ENCODE results near the gene TMOD3. TPM values are rescaled to one million over a fixed set of nuclear protein-coding genes. Genes with fewer than 3 reads are reported as not detected.

Gene TMOD3
- total RNA-seq, 2 experiments from 2014 or later: 53.6 to 59.2 TPM

- intact Hi-C loops (cut with micrococcal nuclease): no loop called here
- no peak overlapping the region for H3K4me3 Mint-ChIP-seq
- no peaks in the 10 kb centered on the region for H3K9me3 Mint-ChIP-seq
- no peaks in the 10 kb centered on the region for H3K27me3 Mint-ChIP-seq
- no peak overlapping the region for H3K27ac Mint-ChIP-seq
- ChIA-PET CTCF (no interaction called here), POLR2A (no interaction called here)
- TF ChIP-seq CTCF (IDR thresholded peaks at IDR 0.05): no peak
- H3K4me1 Mint-ChIP-seq (ENCODE audit: low read depth): no peaks in the 10 kb centered on the region
- DNase-seq (no peak), ATAC-seq (no peak)
- peaks cover 18% of the 10 kb centered on the region for H3K36me3 Mint-ChIP-seq (ENCODE audit: low read depth)
Observed at GRCh38 chr15:51806123-51806522, 23.3 kb upstream of the TMOD3 start.

- intact Hi-C loops (cut with micrococcal nuclease): no loop called here
- no peaks in the 10 kb centered on the region for H3K27me3 Mint-ChIP-seq
- POLR2A ChIA-PET: no interaction called here
- no peak overlapping the region for H3K27ac Mint-ChIP-seq
- CTCF ChIA-PET: interaction anchor here (0.9 kb wide), 1 partner anchor 32 kb away, joined by 3 read pairs; no protein-coding TSS in a partner anchor
- TF ChIP-seq CTCF (IDR thresholded peaks at IDR 0.05): no peak
- H3K9me3 Mint-ChIP-seq: no peaks in the 10 kb centered on the region
- no peak overlapping the region for H3K4me3 Mint-ChIP-seq
- H3K4me1 Mint-ChIP-seq (ENCODE audit: low read depth): no peaks in the 10 kb centered on the region
- peaks cover 20% of the 10 kb centered on the region for H3K36me3 Mint-ChIP-seq (ENCODE audit: low read depth)
- ATAC-seq (no peak), DNase-seq (no peak)
Observed at GRCh38 chr15:51809457-51809856, 20.0 kb upstream of the TMOD3 start.

DNA sequence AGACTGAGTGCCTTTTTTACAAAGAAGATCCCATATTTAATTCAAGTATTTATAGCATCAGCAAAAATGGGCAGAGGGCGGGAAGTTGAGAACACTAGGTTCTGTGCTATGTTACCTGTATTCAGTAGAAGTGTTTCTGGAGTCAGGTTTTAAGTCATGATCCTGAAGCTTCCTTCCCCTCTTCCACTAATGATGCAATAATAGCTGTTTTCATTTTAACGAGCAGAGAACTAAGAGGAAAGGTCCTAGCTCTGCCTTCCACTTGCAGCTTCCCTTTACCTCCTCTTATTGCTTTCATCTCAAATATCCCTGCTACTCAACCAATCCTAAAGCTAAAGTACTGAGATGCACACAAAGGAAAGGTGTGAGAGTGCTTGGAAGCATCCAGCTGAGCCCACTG lies 16.9 kb upstream of the TMOD3 start:
- POLR2A ChIA-PET: no interaction called here
- TF ChIP-seq CTCF (IDR thresholded peaks at IDR 0.05): no peak
- no peaks in the 10 kb centered on the region for H3K9me3 Mint-ChIP-seq

DNA sequence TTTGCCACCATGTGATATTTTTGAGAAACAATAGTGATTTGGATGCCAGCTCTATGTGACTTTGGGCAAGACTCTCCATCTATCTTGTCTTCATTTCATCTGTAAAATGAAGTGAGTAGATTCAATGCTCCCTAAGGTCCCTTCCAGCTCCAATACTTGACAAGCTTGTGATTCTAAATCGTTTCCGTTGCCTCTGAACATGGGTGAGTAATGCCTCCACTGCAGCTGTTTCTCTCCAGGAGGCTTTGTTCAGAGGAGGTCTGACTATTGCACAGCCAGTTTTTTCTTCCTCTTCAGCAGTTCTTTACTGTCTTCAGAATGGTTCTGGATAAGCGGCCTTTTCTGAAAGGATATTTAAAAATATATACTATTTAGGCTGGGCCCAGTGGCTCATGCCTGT lies 14.8 kb upstream of the TMOD3 start:
- ATAC-seq: no peak
- no peaks in the 10 kb centered on the region for H3K27me3 Mint-ChIP-seq
- ChIA-PET CTCF (interaction anchor here (1.0 to 1.5 kb wide), 2 partner anchors 11 to 165 kb away, joined by 3 to 5 read pairs; no protein-coding TSS in a partner anchor), POLR2A (no interaction called here)
- H3K4me1 Mint-ChIP-seq (ENCODE audit: low read depth): no peaks in the 10 kb centered on the region
- peaks cover 11% of the 10 kb centered on the region for H3K36me3 Mint-ChIP-seq (ENCODE audit: low read depth)
- H3K4me3 Mint-ChIP-seq: no peak overlapping the region
- no peak for DNase-seq
- H3K9me3 Mint-ChIP-seq: peaks cover 2% of the 10 kb centered on the region
- TF ChIP-seq CTCF (IDR thresholded peaks at IDR 0.05): no peak
- no peak overlapping the region for H3K27ac Mint-ChIP-seq
- intact Hi-C loops (cut with micrococcal nuclease): no loop called here

More for the DNA sequence above, 16.9 kb upstream of the TMOD3 start:
- DNase-seq: no peak
- Mint-ChIP-seq H3K27me3 (no peaks in the 10 kb centered on the region), H3K36me3 (ENCODE audit: low read depth) (peaks cover 10% of the 10 kb centered on the region), H3K4me1 (ENCODE audit: low read depth) (no peaks in the 10 kb centered on the region), H3K4me3 (no peak overlapping the region), H3K27ac (no peak overlapping the region)
- CTCF ChIA-PET: interaction anchor here (0.9 to 1.9 kb wide), 3 partner anchors 10 to 36 kb away, joined by 4 to 7 read pairs (median 4); no protein-coding TSS in a partner anchor
- intact Hi-C loops (cut with micrococcal nuclease): no loop called here
- no peak for ATAC-seq

- Mint-ChIP-seq H3K27me3 (no peaks in the 10 kb centered on the region), H3K36me3 (ENCODE audit: low read depth) (peaks cover 20% of the 10 kb centered on the region), H3K4me3 (no peak overlapping the region), H3K4me1 (ENCODE audit: low read depth) (no peaks in the 10 kb centered on the region), H3K9me3 (peaks cover 20% of the 10 kb centered on the region), H3K27ac (no peak overlapping the region)
- DNase-seq: no peak
- TF ChIP-seq CTCF (IDR thresholded peaks at IDR 0.05): no peak
- ChIA-PET POLR2A (no interaction called here), CTCF (no interaction called here)
- ATAC-seq: no peak
- intact Hi-C loops (cut with micrococcal nuclease): no loop called here
Observed at GRCh38 chr15:51816611-51817010, 12.8 kb upstream of the TMOD3 start.

Data from activated CD8-positive, alpha-beta T cell treated with anti-CD3 and anti-CD28 coated beads for 36 hours (primary cell).